ENCODE results near the gene GBF1.

GBF1 gene

DNA sequence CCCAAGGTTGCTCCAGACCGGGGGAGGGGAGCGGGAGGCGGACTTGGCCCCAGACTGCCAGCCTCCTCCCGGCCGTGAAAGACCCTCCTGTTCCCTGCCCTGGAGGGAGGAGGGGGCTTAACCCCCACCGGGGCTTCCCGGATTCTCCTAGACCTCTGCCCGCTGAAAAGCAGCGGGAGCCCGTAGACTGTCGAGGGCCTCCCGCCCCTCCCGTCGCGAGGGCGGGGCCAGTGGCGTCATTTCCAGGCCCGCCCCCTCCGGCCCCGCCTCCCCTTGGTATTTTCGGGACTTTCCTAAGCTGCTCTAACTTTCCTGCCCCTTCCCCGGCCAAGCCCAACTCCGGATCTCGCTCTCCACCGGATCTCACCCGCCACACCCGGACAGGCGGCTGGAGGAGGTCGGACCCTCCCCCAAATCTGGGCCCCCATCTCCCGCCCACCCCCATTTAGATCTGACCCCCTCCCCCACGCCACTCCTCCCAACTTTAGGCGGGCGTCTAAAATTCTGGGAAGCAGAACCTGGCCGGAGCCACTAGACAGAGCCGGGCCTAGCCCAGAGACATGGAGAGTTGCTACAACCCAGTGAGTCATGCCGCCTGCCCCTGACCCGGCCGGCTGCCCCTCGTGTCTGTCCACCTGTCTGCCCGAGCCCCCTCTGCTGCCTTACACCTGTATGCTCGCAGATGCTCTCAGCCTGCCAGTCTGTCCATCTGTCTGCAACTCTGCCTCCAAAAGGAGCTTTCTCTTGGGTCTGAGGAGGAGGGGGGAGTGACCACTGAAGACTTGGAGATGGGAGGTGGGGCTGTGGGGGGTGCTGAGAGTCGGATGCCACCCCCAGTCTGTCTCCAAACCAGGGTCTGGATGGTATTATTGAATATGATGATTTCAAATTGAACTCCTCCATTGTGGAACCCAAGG is 150.3 kb downstream of the GBF1 start, which contains the start of gene NFKB2:
Gene NFKB2 (plus strand): TSS at position 306 of the 917 bp plus-strand sequence. CDS start 255 bp downstream, at position 561.
- DNase-seq (ENCODE audit: low spot score) = peak; percentile 77

DNA sequence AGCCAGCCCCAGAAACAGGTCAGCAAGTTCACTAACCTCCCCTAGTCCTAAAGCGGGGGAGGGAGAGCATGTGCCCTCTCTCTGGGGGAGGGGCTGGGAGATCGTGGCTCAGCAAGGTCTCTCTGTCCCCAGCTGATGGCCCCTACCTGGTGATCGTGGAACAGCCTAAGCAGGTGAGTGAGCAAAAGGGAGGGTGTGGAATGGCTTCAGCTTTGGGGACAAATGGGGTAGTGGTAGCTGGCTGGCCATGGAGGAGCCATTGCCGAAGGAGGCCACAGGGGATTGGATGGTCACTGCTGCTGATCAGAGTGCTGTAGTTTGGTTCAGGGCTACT is 151.0 kb downstream of the GBF1 start:
- no peak for DNase-seq (ENCODE audit: low spot score)

DNA sequence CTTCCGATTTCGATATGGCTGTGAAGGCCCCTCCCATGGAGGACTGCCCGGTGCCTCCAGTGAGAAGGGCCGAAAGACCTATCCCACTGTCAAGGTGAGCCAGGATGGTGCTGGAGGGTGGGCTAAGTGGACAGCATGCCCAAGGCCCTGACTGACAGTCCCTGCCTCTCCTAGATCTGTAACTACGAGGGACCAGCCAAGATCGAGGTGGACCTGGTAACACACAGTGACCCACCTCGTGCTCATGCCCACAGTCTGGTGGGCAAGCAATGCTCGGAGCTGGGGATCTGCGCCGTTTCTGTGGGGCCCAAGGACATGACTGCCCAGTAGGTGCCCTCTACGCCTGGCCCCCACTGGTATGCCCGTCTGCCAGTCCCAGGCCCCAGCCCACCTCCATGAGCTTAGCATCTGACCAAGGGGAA is 151.4 kb downstream of the GBF1 start:
- no peak for DNase-seq (ENCODE audit: low spot score)

DNA sequence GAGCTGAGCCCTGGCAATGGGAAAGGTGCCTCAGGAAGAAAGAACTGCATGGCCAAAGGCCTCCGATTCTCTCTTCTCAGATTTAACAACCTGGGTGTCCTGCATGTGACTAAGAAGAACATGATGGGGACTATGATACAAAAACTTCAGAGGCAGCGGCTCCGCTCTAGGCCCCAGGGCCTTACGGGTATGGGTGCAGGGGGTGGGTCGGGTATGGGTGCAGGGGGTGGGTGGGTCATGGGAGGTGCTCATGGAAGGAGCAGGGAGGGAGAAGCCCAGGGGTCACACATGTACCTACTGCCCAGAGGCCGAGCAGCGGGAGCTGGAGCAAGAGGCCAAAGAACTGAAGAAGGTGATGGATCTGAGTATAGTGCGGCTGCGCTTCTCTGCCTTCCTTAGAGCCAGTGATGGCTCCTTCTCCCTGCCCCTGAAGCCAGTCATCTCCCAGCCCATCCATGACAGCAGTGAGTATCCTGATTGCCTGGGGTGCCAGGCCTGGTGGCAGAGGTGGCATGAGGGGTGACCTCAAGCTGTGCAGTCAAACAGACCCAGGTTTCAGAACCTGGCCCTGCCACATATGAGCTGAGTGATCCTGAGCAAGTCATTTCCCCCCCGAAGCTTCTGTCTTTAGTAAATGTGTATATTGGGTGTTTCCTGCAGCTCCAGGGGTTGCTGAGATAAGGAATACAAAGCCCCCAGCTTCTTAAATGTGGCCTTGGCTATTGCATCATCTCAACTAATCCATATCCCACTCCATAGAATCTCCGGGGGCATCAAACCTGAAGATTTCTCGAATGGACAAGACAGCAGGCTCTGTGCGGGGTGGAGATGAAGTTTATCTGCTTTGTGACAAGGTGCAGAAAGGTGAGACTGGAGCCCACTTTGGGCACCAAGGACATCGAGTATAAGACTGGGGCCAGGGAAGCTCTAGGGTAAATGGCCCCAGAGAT is 152.2 kb downstream of the GBF1 start:
- no peak for DNase-seq (ENCODE audit: low spot score)

DNA sequence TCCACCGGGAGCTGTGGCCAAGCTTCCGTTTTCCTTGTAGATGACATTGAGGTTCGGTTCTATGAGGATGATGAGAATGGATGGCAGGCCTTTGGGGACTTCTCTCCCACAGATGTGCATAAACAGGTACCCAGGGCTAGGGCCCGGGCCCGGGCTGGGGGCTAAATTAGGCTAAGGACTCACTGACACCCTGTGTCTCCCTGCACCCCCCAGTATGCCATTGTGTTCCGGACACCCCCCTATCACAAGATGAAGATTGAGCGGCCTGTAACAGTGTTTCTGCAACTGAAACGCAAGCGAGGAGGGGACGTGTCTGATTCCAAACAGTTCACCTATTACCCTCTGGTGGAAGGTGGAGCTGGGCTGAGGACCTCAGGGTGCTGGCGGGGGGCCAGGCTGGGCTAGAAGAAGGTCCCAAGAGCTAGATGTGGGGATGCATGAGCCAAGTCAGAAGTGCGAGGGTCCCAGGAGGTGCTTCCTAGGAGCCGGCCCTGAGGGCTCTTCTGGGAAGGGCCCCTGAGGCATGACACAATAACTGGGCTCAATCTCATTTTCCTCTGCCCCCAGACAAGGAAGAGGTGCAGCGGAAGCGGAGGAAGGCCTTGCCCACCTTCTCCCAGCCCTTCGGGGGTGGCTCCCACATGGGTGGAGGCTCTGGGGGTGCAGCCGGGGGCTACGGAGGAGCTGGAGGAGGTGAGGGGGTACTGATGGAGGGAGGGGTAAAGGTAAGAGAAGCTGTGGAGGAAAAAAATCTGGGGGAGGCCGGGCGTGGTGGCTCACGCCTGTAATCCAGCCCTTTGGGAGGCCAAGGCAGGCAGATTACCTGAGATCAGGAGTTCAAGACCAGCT is 153.1 kb downstream of the GBF1 start:
- no peak for DNase-seq (ENCODE audit: low spot score)

DNA sequence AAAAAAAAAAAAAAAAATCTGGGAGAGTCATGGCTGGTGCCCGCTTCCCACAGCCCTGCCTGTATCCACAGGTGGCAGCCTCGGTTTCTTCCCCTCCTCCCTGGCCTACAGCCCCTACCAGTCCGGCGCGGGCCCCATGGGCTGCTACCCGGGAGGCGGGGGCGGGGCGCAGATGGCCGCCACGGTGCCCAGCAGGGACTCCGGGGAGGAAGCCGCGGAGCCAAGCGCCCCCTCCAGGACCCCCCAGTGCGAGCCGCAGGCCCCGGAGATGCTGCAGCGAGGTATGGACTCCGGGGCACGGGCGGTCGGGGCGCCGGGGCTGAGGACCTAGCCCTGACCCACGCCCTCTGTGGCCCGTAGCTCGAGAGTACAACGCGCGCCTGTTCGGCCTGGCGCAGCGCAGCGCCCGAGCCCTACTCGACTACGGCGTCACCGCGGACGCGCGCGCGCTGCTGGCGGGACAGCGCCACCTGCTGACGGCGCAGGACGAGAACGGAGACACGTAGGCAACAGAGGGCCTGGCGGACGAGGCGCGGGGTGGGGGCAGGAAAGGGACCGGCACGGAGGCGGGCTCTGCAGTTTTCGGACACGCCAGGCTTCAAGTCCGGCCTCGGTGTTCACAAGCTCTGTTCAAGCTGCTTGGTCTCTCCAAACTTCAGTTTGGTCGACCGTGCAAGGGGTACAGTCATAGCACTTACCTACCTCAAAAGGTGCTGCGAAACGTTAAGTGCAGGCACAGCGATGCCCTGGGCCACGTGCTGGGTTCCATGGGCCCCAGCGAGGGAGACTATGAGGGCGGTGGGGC is 154.1 kb downstream of the GBF1 start:
- peak; percentile 79 for DNase-seq (ENCODE audit: low spot score)

DNA sequence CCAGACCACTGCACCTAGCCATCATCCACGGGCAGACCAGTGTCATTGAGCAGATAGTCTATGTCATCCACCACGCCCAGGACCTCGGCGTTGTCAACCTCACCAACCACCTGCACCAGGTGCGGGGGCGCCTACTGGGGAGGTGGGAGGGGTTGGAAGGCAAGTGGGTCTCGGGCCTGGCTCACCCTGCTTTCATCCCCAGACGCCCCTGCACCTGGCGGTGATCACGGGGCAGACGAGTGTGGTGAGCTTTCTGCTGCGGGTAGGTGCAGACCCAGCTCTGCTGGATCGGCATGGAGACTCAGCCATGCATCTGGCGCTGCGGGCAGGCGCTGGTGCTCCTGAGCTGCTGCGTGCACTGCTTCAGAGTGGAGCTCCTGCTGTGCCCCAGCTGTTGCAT is 154.7 kb downstream of the GBF1 start:
- DNase-seq (ENCODE audit: low spot score) = no peak

DNA sequence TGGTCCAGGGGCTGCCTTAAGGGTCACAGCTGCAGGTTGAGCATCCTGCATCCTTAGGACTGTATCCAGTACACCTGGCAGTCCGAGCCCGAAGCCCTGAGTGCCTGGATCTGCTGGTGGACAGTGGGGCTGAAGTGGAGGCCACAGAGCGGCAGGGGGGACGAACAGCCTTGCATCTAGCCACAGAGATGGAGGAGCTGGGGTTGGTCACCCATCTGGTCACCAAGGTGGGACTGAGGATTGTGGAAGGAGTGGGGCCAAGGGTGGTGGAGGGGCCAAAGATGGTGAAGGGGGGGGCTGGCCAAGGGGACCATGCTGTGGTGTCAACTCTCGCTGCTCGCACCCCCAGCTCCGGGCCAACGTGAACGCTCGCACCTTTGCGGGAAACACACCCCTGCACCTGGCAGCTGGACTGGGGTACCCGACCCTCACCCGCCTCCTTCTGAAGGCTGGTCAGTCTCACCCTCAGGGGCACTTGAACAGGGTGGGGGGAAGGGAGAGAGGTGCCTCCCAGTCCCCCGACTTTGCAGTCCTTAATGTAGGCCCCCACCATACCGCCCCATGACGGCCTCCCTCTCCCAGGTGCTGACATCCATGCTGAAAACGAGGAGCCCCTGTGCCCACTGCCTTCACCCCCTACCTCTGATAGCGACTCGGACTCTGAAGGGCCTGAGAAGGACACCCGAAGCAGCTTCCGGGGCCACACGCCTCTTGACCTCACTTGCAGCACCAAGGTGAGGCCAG is 155.4 kb downstream of the GBF1 start:
- DNase-seq (ENCODE audit: low spot score) = no peak

DNA sequence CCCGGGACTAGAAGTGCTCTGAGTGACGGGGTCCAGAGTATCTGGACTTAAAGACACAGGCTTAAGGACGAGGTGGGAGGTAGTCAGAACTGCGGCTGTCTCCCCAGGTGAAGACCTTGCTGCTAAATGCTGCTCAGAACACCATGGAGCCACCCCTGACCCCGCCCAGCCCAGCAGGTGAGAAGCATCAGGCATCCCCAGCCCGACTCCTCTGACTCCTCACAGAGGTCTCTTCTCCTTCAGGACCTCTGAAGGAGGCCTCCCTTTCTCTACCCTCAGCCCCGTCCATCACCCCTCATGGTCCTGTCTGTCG is 156.0 kb downstream of the GBF1 start:
- no peak for DNase-seq (ENCODE audit: low spot score)

DNA sequence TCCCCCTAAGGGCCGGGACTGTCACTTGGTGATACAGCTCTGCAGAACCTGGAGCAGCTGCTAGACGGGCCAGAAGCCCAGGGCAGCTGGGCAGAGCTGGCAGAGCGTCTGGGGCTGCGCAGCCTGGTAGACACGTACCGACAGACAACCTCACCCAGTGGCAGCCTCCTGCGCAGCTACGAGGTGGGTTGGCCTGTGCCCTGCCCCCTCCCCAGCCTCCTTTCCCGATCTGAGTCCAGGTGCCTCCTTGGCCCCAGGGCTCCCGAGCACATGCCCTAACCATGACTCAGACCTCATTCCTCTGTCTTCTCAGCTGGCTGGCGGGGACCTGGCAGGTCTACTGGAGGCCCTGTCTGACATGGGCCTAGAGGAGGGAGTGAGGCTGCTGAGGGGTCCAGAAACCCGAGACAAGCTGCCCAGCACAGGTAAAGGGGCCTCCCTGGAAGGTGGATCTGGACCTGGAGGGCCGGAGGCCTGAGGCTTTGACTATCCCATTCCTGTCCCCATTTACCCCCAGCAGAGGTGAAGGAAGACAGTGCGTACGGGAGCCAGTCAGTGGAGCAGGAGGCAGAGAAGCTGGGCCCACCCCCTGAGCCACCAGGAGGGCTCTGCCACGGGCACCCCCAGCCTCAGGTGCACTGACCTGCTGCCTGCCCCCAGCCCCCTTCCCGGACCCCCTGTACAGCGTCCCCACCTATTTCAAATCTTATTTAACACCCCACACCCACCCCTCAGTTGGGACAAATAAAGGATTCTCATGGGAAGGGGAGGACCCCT is 156.6 kb downstream of the GBF1 start:
- DNase-seq (ENCODE audit: low spot score) = no peak

DNA sequence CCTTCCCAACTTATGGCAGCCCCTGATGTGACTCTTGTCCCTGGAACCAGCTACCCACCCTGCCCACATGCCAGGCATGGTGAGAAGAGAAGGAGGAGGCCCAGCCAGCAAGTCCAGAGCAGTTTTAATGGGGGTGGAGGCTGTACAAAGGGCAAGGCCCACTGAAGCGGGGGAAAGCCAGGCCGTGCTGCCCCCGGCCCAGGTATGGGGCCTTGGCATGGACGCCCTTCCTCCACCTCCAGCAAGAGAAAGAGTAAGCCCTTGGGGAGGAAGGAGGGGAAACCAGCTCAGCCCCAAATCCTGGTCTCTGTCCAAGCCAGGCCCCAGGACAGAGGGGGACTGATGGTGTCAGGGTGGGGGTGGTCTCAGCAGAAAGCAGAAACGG is 157.2 kb downstream of the GBF1 start:
- no peak for DNase-seq (ENCODE audit: low spot score)

DNA sequence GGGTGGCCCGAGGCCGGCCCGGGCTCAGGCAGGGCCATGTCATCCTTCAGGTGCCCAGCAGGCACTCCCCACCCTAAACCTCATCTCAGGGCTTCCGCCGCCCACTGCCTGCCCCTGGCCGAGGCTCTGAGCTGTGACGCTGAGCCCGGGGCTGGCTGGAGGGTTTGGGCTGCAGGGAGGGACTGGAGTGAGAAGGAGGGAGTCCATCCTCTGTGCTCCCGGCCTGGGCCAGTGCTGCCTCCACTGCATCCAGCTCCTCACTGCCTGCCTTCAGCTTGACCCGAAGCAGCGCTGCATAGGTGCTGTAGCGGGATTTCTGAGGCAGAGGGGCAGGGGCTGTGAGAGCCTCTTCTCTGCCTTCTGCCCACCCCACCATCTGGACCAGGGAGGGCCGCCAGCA is 157.8 kb downstream of the GBF1 start:
- DNase-seq (ENCODE audit: low spot score) = no peak

DNA sequence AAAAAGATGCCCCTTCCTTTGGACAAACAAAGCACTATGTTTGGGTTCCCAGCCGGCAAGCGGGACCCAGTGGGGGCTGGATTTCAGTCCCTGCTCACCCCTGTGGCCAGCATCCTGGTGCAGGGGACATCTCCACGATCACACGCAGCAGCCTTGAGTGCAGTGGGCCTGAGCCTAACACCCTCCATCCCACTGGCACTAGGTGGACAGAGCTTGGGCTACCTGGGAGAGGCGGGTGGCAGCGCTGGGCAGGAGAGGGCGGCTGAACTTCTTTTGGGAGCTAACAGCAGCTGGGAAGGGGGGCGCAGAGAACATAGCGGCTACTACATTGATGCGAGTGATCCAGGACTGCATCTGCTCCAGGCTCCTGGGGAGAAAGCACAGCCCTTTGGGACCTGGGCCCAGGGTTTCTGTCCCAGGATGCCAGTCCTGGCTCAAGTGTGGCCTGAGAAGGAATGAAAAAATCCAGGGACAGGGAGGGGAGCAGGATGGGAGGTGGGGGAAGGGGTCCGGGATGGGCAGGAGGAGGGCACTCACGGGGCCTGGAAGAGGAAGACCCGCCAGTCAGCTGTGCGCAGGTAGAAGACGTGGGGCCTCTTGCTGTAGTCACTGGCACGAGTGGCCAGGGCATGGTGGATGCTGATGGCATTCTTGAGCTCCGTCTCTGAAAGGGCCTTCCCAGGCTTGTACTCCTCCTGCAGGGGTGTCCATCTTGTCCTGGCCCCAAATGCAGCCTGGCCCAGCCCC is 159.2 kb downstream of the GBF1 start:
- no peak for DNase-seq (ENCODE audit: low spot score)

DNA sequence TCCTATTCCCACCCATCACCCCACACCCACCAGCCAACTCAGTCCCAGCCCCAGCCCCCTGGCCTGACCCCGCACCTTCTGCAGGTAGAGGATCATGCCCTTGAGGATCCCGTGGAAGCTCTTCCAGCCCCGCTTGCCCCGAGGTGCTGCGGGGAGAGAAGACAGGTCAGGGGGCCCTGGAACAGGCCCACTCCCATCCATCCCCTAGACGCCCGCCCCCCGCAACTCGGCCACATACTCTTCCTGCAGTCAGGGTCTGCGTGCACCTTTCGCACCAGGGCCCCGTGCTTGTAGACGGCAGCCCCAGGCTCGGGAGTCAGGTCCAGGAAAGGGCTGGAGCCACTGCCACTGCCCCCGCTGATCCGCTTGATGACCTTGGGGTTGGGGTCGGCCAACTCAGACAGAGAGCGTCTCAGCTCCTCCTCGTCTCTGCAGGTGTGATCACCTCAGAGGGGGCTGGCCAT is 159.8 kb downstream of the GBF1 start:
- no peak for DNase-seq (ENCODE audit: low spot score)

DNA sequence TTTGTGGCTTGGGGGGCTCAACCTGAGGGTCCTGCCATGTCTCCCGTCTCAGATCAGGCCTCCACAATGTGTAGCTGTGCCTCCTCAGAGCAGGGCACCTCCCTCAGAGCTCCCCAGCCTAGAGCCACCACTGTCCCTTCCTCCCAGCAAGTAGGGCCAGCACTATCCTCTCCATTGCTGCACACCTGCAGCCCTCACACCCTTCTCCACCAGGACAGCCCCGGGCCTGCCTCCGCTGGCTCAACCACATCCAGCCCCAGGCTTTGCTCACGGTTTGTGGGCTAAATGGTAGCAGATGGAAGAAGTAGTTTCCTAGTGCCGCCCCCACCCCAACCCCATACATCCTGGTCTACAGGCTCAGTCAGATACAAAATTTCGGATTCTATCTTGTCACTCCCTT is 160.3 kb downstream of the GBF1 start:
- no peak for DNase-seq (ENCODE audit: low spot score)

DNA sequence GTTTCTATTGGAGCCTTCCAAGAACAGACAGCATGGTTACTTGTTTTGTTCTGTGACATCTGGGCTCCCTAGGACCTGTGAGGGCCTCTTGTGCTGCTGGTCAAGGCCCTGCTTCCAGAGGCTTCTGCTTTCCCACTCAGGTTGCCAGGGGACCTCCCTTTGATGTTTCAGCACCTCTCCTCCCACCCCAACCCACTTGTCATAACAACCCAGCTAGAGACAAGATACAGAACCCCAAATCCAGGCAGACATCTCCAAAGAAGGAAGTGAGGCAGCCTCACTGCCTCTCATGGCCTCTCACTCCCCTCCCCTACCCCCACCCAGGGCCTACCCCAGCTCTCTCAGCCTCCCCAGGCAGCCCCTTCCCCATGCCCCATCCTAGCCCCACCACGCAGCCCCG is 161.5 kb downstream of the GBF1 start:
- DNase-seq (ENCODE audit: low spot score) = no peak

DNA sequence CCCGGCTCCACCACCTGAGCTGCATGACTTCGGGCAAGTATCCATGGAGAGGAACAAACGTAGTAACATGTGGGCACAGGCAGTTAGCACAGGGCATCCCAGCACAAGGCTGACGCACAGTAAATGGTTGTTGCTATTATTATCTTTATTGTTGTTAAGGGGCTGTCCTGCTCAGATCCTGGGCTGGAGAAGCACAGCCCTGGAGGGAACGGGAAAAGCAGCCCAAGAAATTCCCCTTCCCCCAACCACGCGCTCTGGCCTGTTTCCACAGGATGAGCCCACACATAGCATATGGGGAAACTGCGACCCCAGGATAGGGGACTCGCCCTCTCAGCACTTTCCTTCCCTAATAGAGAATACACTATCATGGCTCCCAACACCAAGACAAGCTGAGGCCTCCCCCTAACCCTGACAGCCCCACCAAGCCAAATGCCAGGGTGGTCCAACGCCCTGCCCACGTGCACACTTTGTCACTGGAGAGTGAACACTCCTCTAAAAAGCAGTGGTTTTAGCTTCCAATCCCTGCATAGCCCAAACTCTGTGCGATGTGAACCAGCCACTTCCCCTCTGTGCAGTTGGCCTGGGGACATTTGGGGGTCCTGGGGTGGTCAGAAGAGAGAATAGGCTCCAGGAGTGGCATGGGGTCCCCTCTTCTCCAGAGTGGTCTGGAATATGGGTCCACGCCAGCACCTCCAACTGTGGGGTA is 162.2 kb downstream of the GBF1 start:
- DNase-seq (ENCODE audit: low spot score) = no peak

DNA sequence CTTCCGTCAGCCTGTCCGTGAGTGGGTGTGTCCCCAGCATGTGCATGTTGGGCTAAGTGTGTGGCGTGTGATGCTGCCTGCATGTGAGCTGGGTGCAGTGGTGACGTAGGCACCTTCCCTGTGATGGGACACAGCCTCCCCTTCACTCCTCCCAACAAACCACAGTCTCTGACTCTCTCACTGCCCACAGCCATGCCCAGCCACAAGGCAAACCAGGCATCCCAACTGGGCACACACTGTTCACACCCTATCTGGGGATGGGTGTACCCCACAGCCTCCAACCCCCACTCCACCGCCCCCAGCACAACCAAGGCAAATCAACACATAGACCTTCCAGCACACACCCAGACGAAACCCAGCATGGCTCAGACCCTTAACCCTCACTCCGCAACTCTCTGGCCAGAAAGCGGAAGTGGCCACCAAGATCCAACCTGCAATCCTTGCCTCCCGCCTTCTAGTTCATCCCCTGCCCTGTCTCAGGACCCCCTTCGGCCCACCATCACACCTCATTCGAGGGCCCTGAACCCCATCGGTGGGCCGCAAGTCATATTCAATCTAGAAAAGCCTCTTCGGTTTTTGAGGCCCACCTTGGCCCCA is 162.9 kb downstream of the GBF1 start:
- no peak for DNase-seq (ENCODE audit: low spot score)

Data from SW480 (cell line).